HG02885 (cell line): ENCODE data around the gene SGPP2.
A peak's percentile ranks its signal among the peaks of the same experiment; 100 is the strongest.
"Not testable (repeated sequence)": the region's sequence is repeated elsewhere in the genome, so short reads cannot be mapped to it uniquely, and the experiment has no call there.

Source experiments
- ATAC-seq: cut with Tn5 transposase; IDR thresholded peaks from one replicate; pipeline ENCODE4 v1.9.1; 2021; ENCODE audit warnings: mild to moderate bottlenecking; ENCODE audit not compliant: unreplicated experiment, poor library complexity

Gene SGPP2

GRCh38 chr2:222568865-222569264, 144.5 kb downstream of the SGPP2 start:
- ATAC-seq, result no peak

GRCh38 chr2:222569826-222570225, 145.5 kb downstream of the SGPP2 start:
- no peak for ATAC-seq

- ATAC-seq, result no peak
Observed at GRCh38 chr2:222572264-222572721, 147.9 kb downstream of the SGPP2 start.

GRCh38 chr2:222572751-222573174, 148.4 kb downstream of the SGPP2 start:
- ATAC-seq, result no peak

GRCh38 chr2:222575618-222576017, 151.3 kb downstream of the SGPP2 start:
- ATAC-seq, result no peak

- no peak for ATAC-seq
Observed at GRCh38 chr2:222576171-222577081, 152.1 kb downstream of the SGPP2 start.

GRCh38 chr2:222577341-222577740, 153.0 kb downstream of the SGPP2 start:
- no peak for ATAC-seq

GRCh38 chr2:222582928-222583327, 158.6 kb downstream of the SGPP2 start:
- peak; percentile 48 for ATAC-seq

GRCh38 chr2:222584589-222584988, 160.2 kb downstream of the SGPP2 start:
- ATAC-seq, result not testable (repeated sequence)

- no peak for ATAC-seq
Observed at GRCh38 chr2:222591661-222592060, 167.3 kb downstream of the SGPP2 start.

GRCh38 chr2:222592176-222592575, 167.8 kb downstream of the SGPP2 start:
- ATAC-seq, result no peak

- no peak for ATAC-seq
Observed at GRCh38 chr2:222594679-222595078, 170.3 kb downstream of the SGPP2 start.

- no peak for ATAC-seq
Observed at GRCh38 chr2:222595581-222595980, 171.2 kb downstream of the SGPP2 start.

- no peak for ATAC-seq
Observed at GRCh38 chr2:222598611-222599010, 174.3 kb downstream of the SGPP2 start.

- no peak for ATAC-seq
Observed at GRCh38 chr2:222603501-222603900, 179.2 kb downstream of the SGPP2 start.

- ATAC-seq, result no peak
Observed at GRCh38 chr2:222604749-222605515, 180.6 kb downstream of the SGPP2 start.

- no peak for ATAC-seq
Observed at GRCh38 chr2:222606306-222606705, 182.0 kb downstream of the SGPP2 start.

GRCh38 chr2:222608081-222608480, 183.7 kb downstream of the SGPP2 start:
- no peak for ATAC-seq

- no peak for ATAC-seq
Observed at GRCh38 chr2:222609381-222609780, 185.0 kb downstream of the SGPP2 start.
